ENCODE data around the gene CEP20. TPM values are rescaled to one million over a fixed set of nuclear protein-coding genes. Genes with fewer than 3 reads are reported as not detected.
"Not testable (repeated sequence)": the region's sequence is repeated elsewhere in the genome, so short reads cannot be mapped to it uniquely, and the experiment has no call there.

The CEP20 gene
- polyA plus RNA-seq, 2 of the 4 experiments (the other 2 are of a cell fraction): 58.7 to 97.5 TPM

DNA sequence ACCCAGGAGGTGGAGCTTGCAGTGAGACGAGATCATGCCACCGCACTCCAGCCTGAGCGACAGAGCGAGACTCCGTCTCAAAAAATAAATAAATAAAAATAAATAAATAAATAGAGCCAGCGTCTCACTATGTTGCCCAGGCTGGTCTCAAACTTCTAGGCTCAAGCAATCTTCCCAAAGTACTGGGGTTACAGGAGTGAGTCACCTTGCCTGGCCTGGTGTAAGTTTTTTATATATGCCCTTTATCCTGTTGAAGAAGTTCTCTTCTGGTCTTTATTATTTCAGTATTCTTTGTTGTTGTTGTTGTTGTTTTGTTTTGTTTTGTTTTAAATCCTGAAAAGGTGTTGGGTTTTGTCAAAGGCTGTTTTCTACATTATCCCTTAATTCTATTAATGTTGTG, 30.9 kb upstream of the CEP20 start:
- ATAC-seq (no peak; a peak in 1 of 6 replicates), FAIRE-seq (no peak), DNase-seq (ENCODE audit: low read depth in 1 of 2, low spot score in 1 of 2) (no peak)
- ChIA-PET POLR2A (no interaction called here), CTCF (interaction anchor here (1.4 kb wide), 1 partner anchor 19 kb away, joined by 6 read pairs; no protein-coding TSS in a partner anchor)
- Histone ChIP-seq H3K4me3 (no peak overlapping the region), H3K9me3 (no peaks in the 10 kb centered on the region), H3K27ac (peak overlapping the region; percentile 50 to 78; a peak in 5 of 6 replicates), H3K4me2 (peak overlapping the region; percentile 56; the same call in 2 of the 3 replicates), H3K4me1 (peaks cover 17% of the 10 kb centered on the region)
- no peak for TF ChIP-seq RCOR1 (IDR thresholded peaks at IDR 0.05; ENCODE audit: low read depth, low read length)
- TF ChIP-seq ZC3H11A (IDR thresholded peaks at IDR 0.05): no peak
- no peak for TF ChIP-seq RFX5 (IDR thresholded peaks at IDR 0.05)
- no peak for TF ChIP-seq PHF8 (IDR thresholded peaks at IDR 0.05; ENCODE audit: borderline replicate concordance, low read depth)
- TF ChIP-seq NR3C1 (IDR thresholded peaks at IDR 0.05): no peak
- TF ChIP-seq, protein P1, sequence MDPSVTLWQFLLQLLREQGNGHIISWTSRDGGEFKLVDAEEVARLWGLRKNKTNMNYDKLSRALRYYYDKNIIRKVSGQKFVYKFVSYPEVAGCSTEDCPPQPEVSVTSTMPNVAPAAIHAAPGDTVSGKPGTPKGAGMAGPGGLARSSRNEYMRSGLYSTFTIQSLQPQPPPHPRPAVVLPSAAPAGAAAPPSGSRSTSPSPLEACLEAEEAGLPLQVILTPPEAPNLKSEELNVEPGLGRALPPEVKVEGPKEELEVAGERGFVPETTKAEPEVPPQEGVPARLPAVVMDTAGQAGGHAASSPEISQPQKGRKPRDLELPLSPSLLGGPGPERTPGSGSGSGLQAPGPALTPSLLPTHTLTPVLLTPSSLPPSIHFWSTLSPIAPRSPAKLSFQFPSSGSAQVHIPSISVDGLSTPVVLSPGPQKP (IDR thresholded peaks at IDR 0.05; ENCODE audit: low read depth, low read length): no peak
- TF ChIP-seq ZFP36 (IDR thresholded peaks at IDR 0.05; ENCODE audit: borderline replicate concordance, partially characterized antibody): no peak
- no peak for TF ChIP-seq TP53 (CRISPR knock-in tag; IDR thresholded peaks at IDR 0.05)
- TF ChIP-seq MAFK (IDR thresholded peaks at IDR 0.05; ENCODE audit: partially characterized antibody): no peak
- TF ChIP-seq GATA3 (IDR thresholded peaks at IDR 0.05; ENCODE audit: borderline replicate concordance): no peak
- TF ChIP-seq EP300 (IDR thresholded peaks at IDR 0.05): no peak
- WGBS (ENCODE audit: missing lambda C conversion rate): 90% methylated on average over 6 of the region's 6 CpGs

DNA sequence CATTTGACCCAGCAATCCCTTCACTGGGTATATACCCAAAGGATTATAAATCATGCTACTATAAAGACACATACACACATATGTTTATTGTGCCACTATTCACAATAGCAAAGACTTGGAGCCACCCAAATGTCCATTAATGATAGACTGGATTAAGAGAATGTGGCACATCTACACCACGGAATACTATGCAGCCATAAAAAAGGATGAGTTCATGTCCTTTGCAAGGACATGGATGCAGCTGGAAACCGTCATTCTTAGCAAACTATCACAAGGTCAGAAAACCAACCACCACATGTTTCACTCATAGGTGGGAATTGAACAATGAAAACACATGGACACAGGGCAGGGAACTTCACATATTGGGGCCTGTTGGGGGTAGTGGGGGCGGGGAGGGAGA, 29.9 kb upstream of the CEP20 start:
- DNase-seq (ENCODE audit: low read depth in 1 of 2, low spot score in 1 of 2); POLR2A ChIA-PET; H3K4me3 ChIP-seq; H3K4me2 ChIP-seq; H3K27ac ChIP-seq; H3K9me3 ChIP-seq; FAIRE-seq; CTCF ChIA-PET; ATAC-seq: not testable (repeated sequence)
- 85% methylated on average over 2 of the region's 3 CpGs for WGBS (ENCODE audit: missing lambda C conversion rate)
- H3K4me1 ChIP-seq: peaks cover 17% of the 10 kb centered on the region

DNA sequence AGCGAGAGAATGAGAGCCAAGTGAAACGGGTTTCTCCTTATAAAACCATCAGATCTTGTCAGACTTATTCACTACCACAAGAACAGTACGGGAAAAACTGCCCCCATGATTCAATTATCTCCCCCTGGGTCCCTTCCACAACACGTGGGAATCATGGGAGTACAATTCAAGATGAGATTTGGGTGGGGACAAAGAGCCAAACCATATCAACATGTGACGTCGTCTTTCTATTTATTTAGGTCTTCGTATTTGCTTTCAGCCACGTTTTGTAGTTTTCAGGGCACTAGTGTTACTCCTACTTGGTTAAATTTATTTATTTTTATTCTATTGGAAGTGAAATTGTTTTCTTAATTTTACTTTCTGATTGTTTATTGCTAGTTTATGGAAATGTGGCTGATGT, 27.9 kb upstream of the CEP20 start:
- CTCF ChIA-PET: no interaction called here
- peaks cover 17% of the 10 kb centered on the region for H3K4me1 ChIP-seq
- POLR2A ChIA-PET: no interaction called here
- TF ChIP-seq CBX2 (IDR thresholded peaks at IDR 0.05; ENCODE audit: borderline replicate concordance, low read depth) (no peak), EHMT2 (IDR thresholded peaks at IDR 0.05; ENCODE audit: low read depth) (no peak), TP53 (CRISPR knock-in tag; IDR thresholded peaks at IDR 0.05) (no peak), POLR2A (IDR thresholded peaks at IDR 0.05; ENCODE audit: low read length) (no peak), NPAS2 (CRISPR knock-in tag; IDR thresholded peaks at IDR 0.05; ENCODE audit: borderline replicate concordance) (no peak), CBX8 (IDR thresholded peaks at IDR 0.05) (no peak), ZFP36 (IDR thresholded peaks at IDR 0.05; ENCODE audit: borderline replicate concordance, partially characterized antibody) (no peak), ZSCAN20 (CRISPR knock-in tag; IDR thresholded peaks at IDR 0.05) (no peak), RCOR1 (IDR thresholded peaks at IDR 0.05; ENCODE audit: low read depth, low read length) (no peak)
- no peak overlapping the region for H3K4me2 ChIP-seq
- H3K4me3 ChIP-seq: no peak overlapping the region
- ATAC-seq (no peak), FAIRE-seq (no peak), DNase-seq (ENCODE audit: low read depth in 1 of 2, low spot score in 1 of 2) (no peak)
- H3K9me3 ChIP-seq: no peaks in the 10 kb centered on the region
- H3K27ac ChIP-seq: no peak overlapping the region
- WGBS (ENCODE audit: missing lambda C conversion rate): 79% methylated on average over 8 of the region's 8 CpGs

DNA sequence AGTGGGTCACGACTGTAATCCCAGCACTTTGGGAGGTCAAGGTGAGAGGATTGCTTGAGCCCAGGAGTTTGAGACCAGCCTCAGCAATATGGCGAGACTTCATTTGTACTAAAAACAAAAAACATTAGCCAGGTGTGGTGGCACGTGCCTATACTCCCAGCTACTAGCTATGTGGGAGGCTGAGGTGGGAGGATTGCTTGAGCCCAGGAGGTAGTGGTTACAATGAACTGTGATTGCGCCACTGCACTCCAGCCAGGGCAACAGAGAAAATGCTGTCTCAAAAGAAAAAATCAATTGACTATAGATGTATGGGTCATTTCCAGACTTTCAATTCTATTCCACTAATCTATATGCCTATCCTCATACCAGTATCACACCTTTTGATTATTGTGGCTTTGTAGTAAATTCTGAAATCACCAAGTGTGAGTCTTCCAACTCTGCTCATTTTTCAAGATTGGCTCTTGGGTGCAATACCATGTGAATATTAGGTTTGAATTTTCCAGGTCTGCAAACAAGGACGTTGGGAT, 27.2 kb upstream of the CEP20 start:
- DNase-seq (ENCODE audit: low read depth in 1 of 2, low spot score in 1 of 2) (no peak), FAIRE-seq (no peak), ATAC-seq (no peak)
- H3K4me3 ChIP-seq: no peak overlapping the region
- no peak overlapping the region for H3K4me2 ChIP-seq
- WGBS (ENCODE audit: missing lambda C conversion rate): 69% methylated on average over 5 of the region's 5 CpGs
- no peak overlapping the region for H3K27ac ChIP-seq
- POLR2A ChIA-PET: no interaction called here
- H3K4me1 ChIP-seq: peaks cover 16% of the 10 kb centered on the region
- no peaks in the 10 kb centered on the region for H3K9me3 ChIP-seq
- no peak for TF ChIP-seq EHMT2 (IDR thresholded peaks at IDR 0.05; ENCODE audit: low read depth)
- TF ChIP-seq, protein P2, sequence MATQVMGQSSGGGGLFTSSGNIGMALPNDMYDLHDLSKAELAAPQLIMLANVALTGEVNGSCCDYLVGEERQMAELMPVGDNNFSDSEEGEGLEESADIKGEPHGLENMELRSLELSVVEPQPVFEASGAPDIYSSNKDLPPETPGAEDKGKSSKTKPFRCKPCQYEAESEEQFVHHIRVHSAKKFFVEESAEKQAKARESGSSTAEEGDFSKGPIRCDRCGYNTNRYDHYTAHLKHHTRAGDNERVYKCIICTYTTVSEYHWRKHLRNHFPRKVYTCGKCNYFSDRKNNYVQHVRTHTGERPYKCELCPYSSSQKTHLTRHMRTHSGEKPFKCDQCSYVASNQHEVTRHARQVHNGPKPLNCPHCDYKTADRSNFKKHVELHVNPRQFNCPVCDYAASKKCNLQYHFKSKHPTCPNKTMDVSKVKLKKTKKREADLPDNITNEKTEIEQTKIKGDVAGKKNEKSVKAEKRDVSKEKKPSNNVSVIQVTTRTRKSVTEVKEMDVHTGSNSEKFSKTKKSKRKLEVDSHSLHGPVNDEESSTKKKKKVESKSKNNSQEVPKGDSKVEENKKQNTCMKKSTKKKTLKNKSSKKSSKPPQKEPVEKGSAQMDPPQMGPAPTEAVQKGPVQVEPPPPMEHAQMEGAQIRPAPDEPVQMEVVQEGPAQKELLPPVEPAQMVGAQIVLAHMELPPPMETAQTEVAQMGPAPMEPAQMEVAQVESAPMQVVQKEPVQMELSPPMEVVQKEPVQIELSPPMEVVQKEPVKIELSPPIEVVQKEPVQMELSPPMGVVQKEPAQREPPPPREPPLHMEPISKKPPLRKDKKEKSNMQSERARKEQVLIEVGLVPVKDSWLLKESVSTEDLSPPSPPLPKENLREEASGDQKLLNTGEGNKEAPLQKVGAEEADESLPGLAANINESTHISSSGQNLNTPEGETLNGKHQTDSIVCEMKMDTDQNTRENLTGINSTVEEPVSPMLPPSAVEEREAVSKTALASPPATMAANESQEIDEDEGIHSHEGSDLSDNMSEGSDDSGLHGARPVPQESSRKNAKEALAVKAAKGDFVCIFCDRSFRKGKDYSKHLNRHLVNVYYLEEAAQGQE (IDR thresholded peaks at IDR 0.05): no peak
- TF ChIP-seq TP53 (CRISPR knock-in tag; IDR thresholded peaks at IDR 0.05): no peak
- no peak for TF ChIP-seq FOSB (CRISPR knock-in tag; IDR thresholded peaks at IDR 0.05)
- TF ChIP-seq HEYL (CRISPR knock-in tag; IDR thresholded peaks at IDR 0.05): no peak
- TF ChIP-seq RFX5 (IDR thresholded peaks at IDR 0.05): no peak
- CTCF ChIA-PET: interaction anchor here (0.7 kb wide), 1 partner anchor 15 kb away, joined by 3 read pairs; no protein-coding TSS in a partner anchor

All from A549 (cell line).